ENCODE measurements around the gene USP21.

Gene USP21

GRCh38 chr1:161190962-161191521, 31.7 kb downstream of the USP21 start:
- TF ChIP-seq CTCF (IDR thresholded peaks at IDR 0.05; ENCODE audit: low read depth, low read length): no peak
- in situ Hi-C loops (cut with HindIII; ENCODE audit: low sequenced_read_pairs): no loop called here
- DNase-seq (ENCODE audit: low read depth, low spot score): no peak
- no peak overlapping the region for H3K4me3 ChIP-seq (ENCODE audit: low read depth, low read length)

GRCh38 chr1:161191971-161192370, 32.7 kb downstream of the USP21 start:
- in situ Hi-C loops (cut with HindIII; ENCODE audit: low sequenced_read_pairs): no loop called here

GRCh38 chr1:161192476-161193465, 33.5 kb downstream of the USP21 start:
- peak; percentile 97 for TF ChIP-seq CTCF (IDR thresholded peaks at IDR 0.05; ENCODE audit: low read depth, low read length)
- DNase-seq (ENCODE audit: low read depth, low spot score): peak; percentile 65
- in situ Hi-C loops (cut with HindIII; ENCODE audit: low sequenced_read_pairs): no loop called here
- no peak overlapping the region for H3K4me3 ChIP-seq (ENCODE audit: low read depth, low read length)

More at GRCh38 chr1:161191971-161192370, 32.7 kb downstream of the USP21 start:
- no peak for DNase-seq (ENCODE audit: low read depth, low spot score)
- no peak for TF ChIP-seq CTCF (IDR thresholded peaks at IDR 0.05; ENCODE audit: low read depth, low read length)
- no peak overlapping the region for H3K4me3 ChIP-seq (ENCODE audit: low read depth, low read length)

- TF ChIP-seq CTCF (IDR thresholded peaks at IDR 0.05; ENCODE audit: low read depth, low read length): no peak
- DNase-seq (ENCODE audit: low read depth, low spot score): no peak
- in situ Hi-C loops (cut with HindIII; ENCODE audit: low sequenced_read_pairs): no loop called here
- no peak overlapping the region for H3K4me3 ChIP-seq (ENCODE audit: low read depth, low read length)
These were observed 34.4 kb downstream of the USP21 start for GRCh38 chr1:161193561-161194235.

- in situ Hi-C loops (cut with HindIII; ENCODE audit: low sequenced_read_pairs): no loop called here
- DNase-seq (ENCODE audit: low read depth, low spot score): no peak
- no peak overlapping the region for H3K4me3 ChIP-seq (ENCODE audit: low read depth, low read length)
- no peak for TF ChIP-seq CTCF (IDR thresholded peaks at IDR 0.05; ENCODE audit: low read depth, low read length)
These were observed 35.9 kb downstream of the USP21 start for GRCh38 chr1:161195171-161195570.

- H3K4me3 ChIP-seq (ENCODE audit: low read depth, low read length): no peak overlapping the region
- no peak for TF ChIP-seq CTCF (IDR thresholded peaks at IDR 0.05; ENCODE audit: low read depth, low read length)
- no peak for DNase-seq (ENCODE audit: low read depth, low spot score)
- in situ Hi-C loops (cut with HindIII; ENCODE audit: low sequenced_read_pairs): no loop called here
These were observed 36.8 kb downstream of the USP21 start for GRCh38 chr1:161196111-161196510.

Data from astrocyte of the spinal cord (primary cell).